SJSA1 (cell line): ENCODE data around the gene MTMR11. TPM values are rescaled to one million over a fixed set of nuclear protein-coding genes. Genes with fewer than 3 reads are reported as not detected.

Experiments used
- DNase-seq, 2 experiments: peaks; one replicate each; pipeline ENCODE4 v3.0.0-alpha.2; 2015 to 2020; ENCODE audit warnings: low spot score in 2 of 2, low read depth in 1 of 2
- H3K27ac ChIP-seq: fragments of 250-450 bp; sonication (Bioruptor Pico); 2 replicates; pipeline ENCODE4 v1.5.1; 2020; ENCODE audit warnings: mild to moderate bottlenecking, moderate library complexity
- H3K27me3 ChIP-seq: fragments of 250-450 bp; sonication (Bioruptor Pico); replicated peaks from 2 replicates; pipeline ENCODE4 v1.5.1; 2020; ENCODE audit warnings: mild to moderate bottlenecking, moderate library complexity
- H3K36me3 ChIP-seq: fragments of 250-450 bp; sonication (Bioruptor Pico); 2 replicates; pipeline ENCODE4 v1.5.1; 2020; ENCODE audit warnings: mild to moderate bottlenecking
- H3K4me1 ChIP-seq: fragments of 250-450 bp; sonication (Bioruptor Pico); replicated peaks from 2 replicates; pipeline ENCODE4 v1.6.1; 2021; ENCODE audit warnings: mild to moderate bottlenecking
- H3K4me3 ChIP-seq: fragments of 250-450 bp; sonication (Bioruptor Pico); 2 replicates; pipeline ENCODE4 v1.5.1; 2020; ENCODE audit warnings: mild to moderate bottlenecking
- H3K9me3 ChIP-seq: fragments of 250-450 bp; sonication (Bioruptor Pico); replicated peaks from 2 replicates; pipeline ENCODE4 v1.5.1; 2020; ENCODE audit warnings: mild to moderate bottlenecking
- total RNA-seq: library from RNA; depleted of rRNA; stranded (reverse); fragments of >200 nt; shearing (Covaris generic); gene quantifications from 2 replicates; pipeline ENCODE4 v1.2.3, GENCODE V29; 2014; rRNA removed

The MTMR11 gene, protein sequence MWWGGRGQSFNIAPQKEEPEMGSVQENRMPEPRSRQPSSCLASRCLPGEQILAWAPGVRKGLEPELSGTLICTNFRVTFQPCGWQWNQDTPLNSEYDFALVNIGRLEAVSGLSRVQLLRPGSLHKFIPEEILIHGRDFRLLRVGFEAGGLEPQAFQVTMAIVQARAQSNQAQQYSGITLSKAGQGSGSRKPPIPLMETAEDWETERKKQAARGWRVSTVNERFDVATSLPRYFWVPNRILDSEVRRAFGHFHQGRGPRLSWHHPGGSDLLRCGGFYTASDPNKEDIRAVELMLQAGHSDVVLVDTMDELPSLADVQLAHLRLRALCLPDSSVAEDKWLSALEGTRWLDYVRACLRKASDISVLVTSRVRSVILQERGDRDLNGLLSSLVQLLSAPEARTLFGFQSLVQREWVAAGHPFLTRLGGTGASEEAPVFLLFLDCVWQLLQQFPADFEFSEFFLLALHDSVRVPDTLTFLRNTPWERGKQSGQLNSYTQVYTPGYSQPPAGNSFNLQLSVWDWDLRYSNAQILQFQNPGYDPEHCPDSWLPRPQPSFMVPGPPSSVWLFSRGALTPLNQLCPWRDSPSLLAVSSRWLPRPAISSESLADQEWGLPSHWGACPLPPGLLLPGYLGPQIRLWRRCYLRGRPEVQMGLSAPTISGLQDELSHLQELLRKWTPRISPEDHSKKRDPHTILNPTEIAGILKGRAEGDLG
- total RNA-seq: 2.1 and 6.4 TPM in 2 replicates

DNA sequence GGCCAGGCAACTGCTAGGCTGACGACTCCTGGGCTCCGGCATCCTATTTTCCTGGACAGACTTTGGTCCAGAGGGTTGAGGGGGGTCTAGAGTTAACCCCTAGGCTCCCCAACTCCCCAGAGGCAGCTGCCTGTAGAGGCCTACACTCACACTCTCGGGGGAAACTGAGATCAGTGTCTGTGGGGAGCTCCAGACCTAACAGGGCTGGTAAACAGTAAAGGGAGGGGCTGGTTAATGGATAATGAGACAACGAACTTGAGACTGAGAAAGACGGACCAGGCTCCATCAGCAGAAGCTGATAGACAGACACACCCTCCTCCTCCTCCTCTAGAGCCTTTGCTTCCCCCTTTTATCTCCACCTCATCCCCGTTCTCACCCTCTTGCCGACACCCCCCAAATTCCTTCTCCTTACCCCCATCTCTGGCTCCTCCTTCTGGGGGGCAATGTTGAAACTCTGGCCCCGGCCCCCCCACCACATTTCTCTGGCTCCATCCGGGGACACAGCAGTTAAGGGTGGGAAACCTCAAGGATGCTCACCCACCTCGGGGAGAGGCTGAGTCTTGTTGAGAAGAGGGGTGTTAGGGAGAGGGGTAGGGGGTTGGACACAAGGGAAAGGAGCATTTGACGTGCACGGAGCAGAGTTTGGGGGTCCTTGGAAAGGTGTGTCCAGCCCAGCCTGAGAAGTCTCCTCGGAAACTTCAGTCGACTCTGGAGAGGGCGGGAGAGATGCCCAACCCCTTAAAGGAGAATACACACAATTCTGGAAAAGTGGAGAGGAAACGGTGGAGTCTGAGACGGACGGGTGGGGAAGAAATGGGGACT is at the start of gene MTMR11:
Gene MTMR11 (minus strand): TSS at position 710 of the 822 bp plus-strand sequence. CDS start 232 bp downstream, at position 478.
- peak in 1 of 2 experiments; percentile 44 for DNase-seq
- H3K27ac ChIP-seq: no peak within 1 kb of the TSS; the same call in 1 of the 2 replicates
- H3K4me3 ChIP-seq: peak within 1 kb of the TSS; percentile 41
- no peaks in the 10 kb centered on the region for H3K9me3 ChIP-seq
- H3K27me3 ChIP-seq: no peaks in the 10 kb centered on the region
- peaks cover 18% of the 10 kb centered on the region for H3K36me3 ChIP-seq
- H3K4me1 ChIP-seq: peaks cover 44% of the 10 kb centered on the region

DNA sequence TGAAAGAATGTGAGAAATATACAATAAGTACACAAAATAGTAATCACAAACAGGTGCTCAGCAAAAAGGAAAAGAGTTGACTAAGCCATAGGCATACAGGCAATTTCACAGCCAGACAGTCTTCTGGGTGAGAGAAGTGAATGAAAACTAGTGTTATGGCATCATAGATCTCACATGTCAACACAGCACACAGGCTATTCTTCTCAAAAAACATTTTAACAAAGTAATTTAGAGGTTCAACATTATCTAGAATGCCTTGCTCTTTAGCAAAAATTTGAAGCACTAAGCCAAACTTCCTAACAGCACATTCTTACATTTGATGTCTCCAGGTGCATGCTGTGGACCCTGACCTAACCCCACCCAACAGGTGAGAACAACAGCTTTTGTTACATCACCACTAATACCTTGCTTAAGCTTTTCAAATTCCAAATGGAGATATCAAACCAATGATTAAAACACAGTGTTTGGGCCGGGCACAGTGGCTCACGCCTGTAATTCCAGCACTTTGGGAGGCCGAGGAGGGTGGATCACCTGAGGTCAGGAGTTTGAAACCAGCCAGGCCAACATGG is 43.4 kb upstream of the MTMR11 start:
- Histone ChIP-seq H3K27me3 (no peaks in the 10 kb centered on the region), H3K27ac (no peak overlapping the region)
- DNase-seq: no peak

DNA sequence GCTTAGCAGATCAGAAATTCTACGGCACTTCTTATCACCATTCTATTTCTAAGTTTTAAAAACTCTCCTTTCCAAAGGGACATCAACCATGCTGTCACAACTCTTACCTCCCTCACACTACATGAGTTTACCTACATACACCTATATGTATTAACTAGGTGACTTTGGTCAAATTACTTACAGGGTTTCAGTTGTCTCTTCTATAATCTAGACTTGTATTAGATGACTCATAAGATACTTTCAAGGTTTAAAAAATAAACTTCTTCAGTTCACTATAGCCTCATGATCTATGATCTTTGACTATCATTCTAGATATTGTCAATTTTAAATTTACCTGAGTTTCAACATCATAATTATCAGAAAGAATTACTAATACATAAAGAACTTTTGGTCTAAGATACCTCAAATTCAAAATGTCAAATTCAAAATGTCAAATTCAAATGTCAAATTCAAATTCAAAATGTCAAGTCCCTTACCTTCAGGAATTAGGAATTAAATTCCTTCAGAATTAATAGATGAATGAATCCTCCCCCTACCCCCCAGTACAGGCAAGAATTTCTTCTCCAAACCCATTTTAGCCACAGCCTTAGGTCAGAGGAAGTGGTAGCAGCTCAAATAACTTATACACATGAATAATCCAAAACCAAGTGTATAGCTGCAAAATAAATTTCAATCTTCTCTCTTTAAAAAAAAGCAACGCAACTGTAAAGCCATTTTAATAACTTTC is 42.7 kb upstream of the MTMR11 start:
- no peak for DNase-seq
- H3K4me3 ChIP-seq: no peak overlapping the region
- no peaks in the 10 kb centered on the region for H3K27me3 ChIP-seq
- H3K36me3 ChIP-seq: peaks cover 21% of the 10 kb centered on the region
- H3K9me3 ChIP-seq: no peaks in the 10 kb centered on the region
- no peak overlapping the region for H3K27ac ChIP-seq
- H3K4me1 ChIP-seq: peaks cover 14% of the 10 kb centered on the region

More for the DNA sequence above, 43.4 kb upstream of the MTMR11 start:
- Histone ChIP-seq H3K9me3 (no peaks in the 10 kb centered on the region), H3K36me3 (peaks cover 18% of the 10 kb centered on the region), H3K4me1 (peaks cover 14% of the 10 kb centered on the region), H3K4me3 (no peak overlapping the region)

DNA sequence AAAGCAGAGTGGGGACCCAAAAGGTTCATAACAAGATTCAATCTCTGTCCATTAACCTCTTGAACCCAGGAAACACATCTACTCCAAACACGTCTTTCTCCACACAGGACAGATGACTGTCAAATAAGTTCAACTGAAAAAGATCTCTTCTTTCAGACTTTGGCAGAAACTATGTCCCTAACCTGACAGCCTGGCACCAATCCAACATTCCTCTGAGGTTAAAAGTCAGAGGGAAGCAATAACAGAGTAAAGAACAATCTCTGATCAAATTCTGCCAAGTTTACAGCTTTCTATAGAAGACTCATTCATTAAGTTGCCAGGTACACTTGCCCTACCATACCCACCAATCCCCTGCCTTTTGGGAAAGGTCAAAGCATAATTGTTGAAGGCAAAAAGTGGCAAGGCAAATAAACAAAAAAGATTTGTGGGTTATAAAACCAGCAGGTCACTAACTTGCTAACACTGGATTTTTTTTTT is 41.9 kb upstream of the MTMR11 start:
- Histone ChIP-seq H3K36me3 (peaks cover 21% of the 10 kb centered on the region), H3K27ac (no peak overlapping the region), H3K27me3 (no peaks in the 10 kb centered on the region), H3K4me3 (no peak overlapping the region), H3K4me1 (peaks cover 14% of the 10 kb centered on the region), H3K9me3 (no peaks in the 10 kb centered on the region)
- no peak for DNase-seq

DNA sequence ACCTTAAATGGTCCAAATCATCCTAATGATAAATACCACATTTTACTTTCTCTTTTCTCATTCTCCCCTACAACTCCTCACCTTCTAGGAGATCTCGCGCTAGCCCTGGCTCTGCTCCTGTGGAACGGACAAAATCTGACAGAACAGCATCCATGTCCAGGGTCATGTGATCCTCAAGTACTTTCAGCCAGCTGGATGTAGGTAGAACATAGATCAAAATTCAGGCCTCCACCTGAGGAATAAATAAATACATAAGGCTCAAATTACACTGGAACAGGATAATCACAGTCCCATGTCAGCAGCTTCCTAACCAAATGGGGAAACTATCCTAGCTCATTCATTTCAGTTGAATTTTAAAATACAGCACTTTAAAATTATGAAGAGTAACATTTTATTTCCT is 40.7 kb upstream of the MTMR11 start:
- H3K9me3 ChIP-seq: no peaks in the 10 kb centered on the region
- no peak overlapping the region for H3K27ac ChIP-seq
- H3K27me3 ChIP-seq: no peaks in the 10 kb centered on the region
- H3K4me3 ChIP-seq: no peak overlapping the region
- DNase-seq: no peak
- peaks cover 33% of the 10 kb centered on the region for H3K36me3 ChIP-seq
- peaks cover 14% of the 10 kb centered on the region for H3K4me1 ChIP-seq

DNA sequence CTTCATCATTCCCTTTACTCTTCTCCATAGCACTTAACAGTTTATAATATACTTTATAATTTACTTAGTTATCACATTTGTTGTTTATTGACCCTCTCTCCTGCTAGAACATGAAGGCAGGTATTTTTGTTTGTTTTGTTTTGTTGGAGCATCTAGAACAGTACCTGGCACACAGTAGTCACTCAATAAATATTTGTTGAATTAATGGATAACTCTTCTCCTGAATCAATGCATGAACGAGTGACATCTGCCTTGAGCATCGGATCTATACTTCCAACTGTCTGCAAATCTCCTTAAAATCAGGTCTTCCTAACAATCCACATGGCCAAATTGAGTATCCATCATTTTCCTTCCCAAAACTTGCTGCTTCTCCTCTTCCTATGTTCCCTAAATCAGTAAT is 35.9 kb upstream of the MTMR11 start:
- Histone ChIP-seq H3K4me1 (no peaks in the 10 kb centered on the region), H3K27ac (no peak overlapping the region), H3K4me3 (no peak overlapping the region), H3K27me3 (no peaks in the 10 kb centered on the region), H3K9me3 (no peaks in the 10 kb centered on the region), H3K36me3 (peaks cover 70% of the 10 kb centered on the region)
- DNase-seq: no peak

DNA sequence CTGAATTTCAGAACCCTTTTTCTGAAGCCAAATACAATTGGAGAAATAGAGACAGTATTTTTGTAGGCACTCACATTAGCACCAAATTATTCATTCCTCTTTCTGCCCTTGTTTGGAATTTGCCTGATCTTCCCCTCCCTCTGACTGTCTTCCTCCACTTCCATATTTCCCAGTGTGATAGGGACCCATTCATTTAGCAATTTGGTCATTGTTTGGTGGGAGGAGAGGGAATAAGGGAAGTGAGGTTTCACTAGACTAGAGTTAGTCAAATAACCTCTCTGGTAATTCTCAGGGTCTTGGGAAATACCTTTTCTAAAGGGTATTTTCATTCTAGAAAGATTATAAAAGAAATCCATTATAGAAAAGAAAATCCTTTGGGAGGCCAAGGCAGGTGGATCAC is 31.0 kb upstream of the MTMR11 start:
- H3K9me3 ChIP-seq: no peaks in the 10 kb centered on the region
- no peak overlapping the region for H3K4me3 ChIP-seq
- H3K36me3 ChIP-seq: peaks cover 77% of the 10 kb centered on the region
- no peaks in the 10 kb centered on the region for H3K4me1 ChIP-seq
- DNase-seq: no peak
- H3K27me3 ChIP-seq: no peaks in the 10 kb centered on the region
- no peak overlapping the region for H3K27ac ChIP-seq

DNA sequence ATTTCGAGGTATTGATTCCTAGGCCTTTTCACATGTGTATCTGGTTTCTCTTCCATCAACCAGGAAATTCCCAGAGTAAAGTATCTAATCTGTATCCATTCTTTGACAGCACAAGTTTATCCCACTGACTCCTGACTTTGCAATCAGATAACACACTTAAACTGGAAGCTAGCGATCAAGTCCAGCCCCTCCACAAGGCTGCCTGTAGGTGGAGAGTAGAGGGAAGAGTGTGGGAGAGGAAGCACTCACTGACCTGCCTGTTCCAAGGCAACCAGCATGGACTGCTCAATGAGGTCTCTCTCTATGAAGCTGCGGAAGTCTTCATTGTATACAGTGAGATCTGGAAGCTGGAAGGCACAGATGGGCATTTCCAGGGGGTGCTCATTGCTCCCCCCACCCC is 30.4 kb upstream of the MTMR11 start:
- H3K36me3 ChIP-seq: peaks cover 75% of the 10 kb centered on the region
- H3K4me3 ChIP-seq: no peak overlapping the region
- no peaks in the 10 kb centered on the region for H3K9me3 ChIP-seq
- H3K4me1 ChIP-seq: no peaks in the 10 kb centered on the region
- H3K27me3 ChIP-seq: no peaks in the 10 kb centered on the region
- DNase-seq: no peak
- no peak overlapping the region for H3K27ac ChIP-seq

DNA sequence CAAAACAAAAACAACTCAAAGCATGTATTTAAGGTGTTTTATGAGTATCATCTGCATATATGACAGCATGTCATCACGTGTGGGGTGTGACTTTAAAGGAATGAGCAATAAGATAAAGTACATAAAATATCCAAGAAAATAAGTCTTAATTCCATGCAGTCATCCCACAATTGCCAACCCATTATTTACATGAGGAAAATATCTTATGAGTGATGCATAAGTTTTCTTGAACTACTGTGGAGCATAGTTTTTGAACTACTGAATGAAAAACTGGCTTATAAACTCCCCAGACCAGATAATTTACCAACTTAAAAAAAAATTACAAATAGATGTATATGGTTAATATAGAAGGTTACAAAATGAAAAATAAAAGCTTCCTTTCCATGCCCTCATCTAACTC is 29.7 kb upstream of the MTMR11 start:
- no peak for DNase-seq
- Histone ChIP-seq H3K4me3 (no peak overlapping the region), H3K9me3 (no peaks in the 10 kb centered on the region), H3K36me3 (peaks cover 72% of the 10 kb centered on the region), H3K27me3 (no peaks in the 10 kb centered on the region), H3K4me1 (no peaks in the 10 kb centered on the region), H3K27ac (no peak overlapping the region)

DNA sequence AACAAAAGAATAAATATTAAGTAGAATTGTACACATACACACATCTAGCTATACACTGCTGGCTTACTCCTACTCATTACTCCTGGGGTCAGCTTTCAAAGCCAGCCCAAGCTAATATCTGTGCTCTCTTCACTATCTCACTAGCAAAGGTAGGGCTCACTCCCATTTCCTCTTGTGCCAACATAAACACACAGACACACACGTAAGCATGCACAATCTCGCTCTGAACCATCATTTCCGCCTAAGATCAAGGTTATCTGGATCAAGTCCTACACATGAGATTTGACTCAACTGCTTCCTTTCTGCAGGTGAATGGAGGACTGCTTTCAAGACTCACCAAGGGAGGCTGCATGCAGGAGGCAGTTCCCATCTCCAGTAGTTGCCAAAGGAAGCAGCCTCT is 28.8 kb upstream of the MTMR11 start:
- H3K36me3 ChIP-seq: peaks cover 68% of the 10 kb centered on the region
- H3K27ac ChIP-seq: no peak overlapping the region
- no peaks in the 10 kb centered on the region for H3K4me1 ChIP-seq
- no peak for DNase-seq
- H3K9me3 ChIP-seq: no peaks in the 10 kb centered on the region
- H3K27me3 ChIP-seq: no peaks in the 10 kb centered on the region
- no peak overlapping the region for H3K4me3 ChIP-seq

DNA sequence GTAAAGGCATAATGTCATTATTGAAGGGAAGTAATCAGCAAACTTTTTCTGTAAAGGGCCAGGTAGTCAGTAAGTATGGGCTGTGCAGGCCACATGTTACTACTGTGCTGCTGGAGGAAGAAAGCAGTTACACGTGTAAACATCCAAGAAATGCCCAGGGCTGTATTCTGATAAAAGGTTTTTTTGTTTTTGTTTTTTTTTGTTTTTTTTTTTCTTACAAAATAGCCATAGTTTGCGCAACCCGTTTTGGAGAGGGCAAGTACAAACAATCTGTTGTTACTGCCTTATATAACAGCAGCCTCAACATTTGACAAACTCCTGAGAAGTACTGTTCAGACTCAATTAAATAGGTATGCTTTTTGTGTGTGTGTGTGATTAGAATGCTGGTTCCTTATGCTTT is 26.7 kb upstream of the MTMR11 start:
- H3K27ac ChIP-seq: no peak overlapping the region
- H3K36me3 ChIP-seq: peaks cover 69% of the 10 kb centered on the region
- no peaks in the 10 kb centered on the region for H3K27me3 ChIP-seq

DNA sequence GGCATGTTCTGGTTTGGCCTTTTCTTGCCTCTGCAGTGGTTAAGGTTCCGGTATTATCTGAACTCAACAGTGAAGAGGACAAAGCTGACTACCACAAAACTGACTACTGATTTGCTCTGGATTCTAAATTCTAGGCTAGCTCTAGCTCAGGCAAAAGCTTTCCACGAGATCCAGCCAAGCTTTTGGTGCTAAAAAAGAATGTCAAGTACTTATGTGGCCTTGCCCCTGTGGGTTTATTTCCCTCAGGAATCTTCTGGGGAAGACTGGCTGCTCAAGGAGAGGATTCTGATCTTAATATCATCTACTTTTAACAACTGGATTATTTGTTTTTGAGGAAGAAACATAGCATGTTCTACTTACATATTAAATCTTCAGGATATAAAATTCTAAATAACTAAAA is 26.1 kb upstream of the MTMR11 start:
- Histone ChIP-seq H3K27ac (no peak overlapping the region), H3K27me3 (no peaks in the 10 kb centered on the region), H3K4me1 (no peaks in the 10 kb centered on the region), H3K36me3 (peaks cover 72% of the 10 kb centered on the region), H3K4me3 (no peak overlapping the region), H3K9me3 (no peaks in the 10 kb centered on the region)
- DNase-seq: no peak

More for the DNA sequence above, 26.7 kb upstream of the MTMR11 start:
- Histone ChIP-seq H3K9me3 (no peaks in the 10 kb centered on the region), H3K4me1 (no peaks in the 10 kb centered on the region), H3K4me3 (no peak overlapping the region)
- no peak for DNase-seq
